Tibial nerve (tissue), 4 donors: ENCODE measurements around the gene PAQR6. TPM values are rescaled to one million over a fixed set of nuclear protein-coding genes. Genes with fewer than 3 reads are reported as not detected.

Source experiments
- DNase-seq, 2 donors: peaks; one replicate each; pipeline ENCODE4 v3.0.0-alpha.2; 2019; ENCODE audit warnings: low spot score in 2 of 2
- H3K27ac ChIP-seq, 4 donors: fragments of 200-600 bp; sonication (generic) in 3 of 4; one replicate each; pipeline ENCODE4 v1.5.1; 2017 to 2019; ENCODE audit warnings: mild to moderate bottlenecking in 1 of 4
- H3K27me3 ChIP-seq, 2 donors: fragments of 200-600 bp; sonication (generic) in 1 of 2; one replicate each; pipeline versions ENCODE4 v1.5.1 to v1.6.0; 2017 to 2019
- H3K36me3 ChIP-seq, 3 donors: fragments of 200-600 bp; sonication (generic); one replicate each; pipeline ENCODE4 v1.5.1; 2018 to 2019
- H3K4me1 ChIP-seq, 4 donors: fragments of 200-600 bp; sonication (generic) in 3 of 4; one replicate each; pipeline ENCODE4 v1.5.1; 2017 to 2019
- H3K4me3 ChIP-seq, 4 donors: fragments of 200-600 bp; sonication (generic) in 3 of 4; one replicate each; pipeline ENCODE4 v1.5.1; 2017 to 2019; ENCODE audit warnings: mild to moderate bottlenecking in 1 of 4, moderate library complexity in 1 of 4
- H3K9me3 ChIP-seq, 4 donors: fragments of 200-600 bp; sonication (generic) in 3 of 4; one replicate each; pipeline ENCODE4 v1.5.1; 2017 to 2019
- EP300 ChIP-seq, 2 donors: sonication (generic); formaldehyde crosslinking; IDR thresholded peaks; one replicate each; pipeline ENCODE4 v1.6.1; 2017; ENCODE audit warnings: antibody characterized with exemption in 2 of 2, mild to moderate bottlenecking in 1 of 2
- POLR2A ChIP-seq, 2 donors: fragments of 450-650 bp; IDR thresholded peaks; one replicate each; pipeline ENCODE4 v1.6.1; 2017; ENCODE audit warnings: antibody characterized with exemption in 2 of 2, mild to moderate bottlenecking in 2 of 2, moderate library complexity in 2 of 2
- WGBS, 2 donors: methylation state at CpG; one replicate each; pipeline ENCODE4 v1.1.5; 2018; 5-methylcytosine and 5-hydroxymethylcytosine counted together
- total RNA-seq, 4 donors: library from RNA; depleted of rRNA; stranded (reverse); fragments of >200 nt; gene quantifications; one replicate each; pipeline ENCODE4 v1.1.0, GENCODE V29; 2016
- TF ChIP-seq, protein P1 (sequence below), 5 experiments: fragments of 200-600 bp in 3 of 5; fragments of 450-650 bp in 2 of 5; sonication (generic) in 3 of 5; IDR thresholded peaks; one replicate each; pipeline ENCODE4 v1.5.1; 2016 to 2019; ENCODE audit warnings: antibody characterized with exemption in 5 of 5, mild to moderate bottlenecking in 3 of 5, moderate library complexity in 2 of 5

The PAQR6 gene
- total RNA-seq, 4 donors from 2014 or later, result 26.4 to 44.6 (median 31.2) TPM

DNA sequence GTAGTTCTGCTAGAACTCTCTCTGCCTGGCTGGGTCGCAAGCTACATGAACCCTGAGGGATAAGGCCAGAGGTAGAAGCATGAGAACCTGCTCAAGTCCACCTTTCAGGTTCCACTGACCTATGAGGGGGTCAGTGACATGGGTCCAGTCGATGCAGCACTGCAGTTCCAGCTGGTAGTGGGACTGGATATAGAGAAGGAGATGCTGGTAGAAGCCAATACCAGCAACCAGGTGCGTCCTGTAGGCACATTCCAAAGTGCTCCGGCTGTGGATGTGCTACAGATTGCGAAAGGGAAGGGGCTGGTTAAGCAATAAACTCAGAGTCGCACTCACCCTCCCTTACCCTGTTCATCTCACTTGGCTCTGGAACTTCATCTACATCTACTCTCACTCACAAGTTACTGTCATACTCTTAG lies 29.1 kb upstream of the PAQR6 start:
- TF ChIP-seq EP300 (IDR thresholded peaks at IDR 0.05) (no peak), POLR2A (IDR thresholded peaks at IDR 0.05) (no peak)
- TF ChIP-seq, protein P1, sequence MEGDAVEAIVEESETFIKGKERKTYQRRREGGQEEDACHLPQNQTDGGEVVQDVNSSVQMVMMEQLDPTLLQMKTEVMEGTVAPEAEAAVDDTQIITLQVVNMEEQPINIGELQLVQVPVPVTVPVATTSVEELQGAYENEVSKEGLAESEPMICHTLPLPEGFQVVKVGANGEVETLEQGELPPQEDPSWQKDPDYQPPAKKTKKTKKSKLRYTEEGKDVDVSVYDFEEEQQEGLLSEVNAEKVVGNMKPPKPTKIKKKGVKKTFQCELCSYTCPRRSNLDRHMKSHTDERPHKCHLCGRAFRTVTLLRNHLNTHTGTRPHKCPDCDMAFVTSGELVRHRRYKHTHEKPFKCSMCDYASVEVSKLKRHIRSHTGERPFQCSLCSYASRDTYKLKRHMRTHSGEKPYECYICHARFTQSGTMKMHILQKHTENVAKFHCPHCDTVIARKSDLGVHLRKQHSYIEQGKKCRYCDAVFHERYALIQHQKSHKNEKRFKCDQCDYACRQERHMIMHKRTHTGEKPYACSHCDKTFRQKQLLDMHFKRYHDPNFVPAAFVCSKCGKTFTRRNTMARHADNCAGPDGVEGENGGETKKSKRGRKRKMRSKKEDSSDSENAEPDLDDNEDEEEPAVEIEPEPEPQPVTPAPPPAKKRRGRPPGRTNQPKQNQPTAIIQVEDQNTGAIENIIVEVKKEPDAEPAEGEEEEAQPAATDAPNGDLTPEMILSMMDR (IDR thresholded peaks at IDR 0.05), result no peak
- Histone ChIP-seq H3K36me3 (peaks cover 6 to 72% (median 23%) of the 10 kb centered on the region in 3 donors), H3K4me3 (no peak overlapping the region), H3K27ac (no peak overlapping the region), H3K27me3 (no peaks in the 10 kb centered on the region), H3K9me3 (no peaks in the 10 kb centered on the region), H3K4me1 (peaks cover 0 to 32% (median 10%) of the 10 kb centered on the region in 4 donors)
- 76 to 85% methylated on average over 6 of the region's 6 CpGs for WGBS, 2 donors
- DNase-seq, result no peak

DNA sequence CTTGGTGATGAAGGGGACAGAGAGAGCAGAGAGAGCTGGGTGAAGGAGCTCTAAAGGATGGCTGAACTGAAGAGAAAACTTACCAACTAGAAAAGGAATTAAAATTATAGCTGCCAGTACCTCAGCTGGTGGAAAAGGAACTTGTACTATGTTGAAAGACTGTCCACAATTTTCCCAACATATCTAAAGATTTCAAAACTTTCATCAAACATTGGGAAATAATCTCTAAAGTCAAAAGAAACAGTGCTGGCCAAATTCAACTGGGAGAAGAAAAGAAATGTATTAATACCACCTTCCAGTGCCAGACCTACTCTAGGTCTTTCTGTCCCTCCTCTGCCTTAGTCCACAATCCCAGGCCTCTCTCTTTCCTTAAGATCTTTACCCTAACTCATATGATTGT lies 28.7 kb upstream of the PAQR6 start:
- Histone ChIP-seq H3K4me1 (peaks cover 0 to 28% (median 7%) of the 10 kb centered on the region in 4 donors), H3K36me3 (peaks cover 6 to 77% (median 27%) of the 10 kb centered on the region in 3 donors), H3K27ac (no peak overlapping the region), H3K4me3 (no peak overlapping the region), H3K9me3 (no peaks in the 10 kb centered on the region), H3K27me3 (no peaks in the 10 kb centered on the region)
- DNase-seq, result no peak
- TF ChIP-seq EP300 (IDR thresholded peaks at IDR 0.05) (no peak), POLR2A (IDR thresholded peaks at IDR 0.05) (no peak)
- TF ChIP-seq, protein P1 (IDR thresholded peaks at IDR 0.05), result no peak

DNA sequence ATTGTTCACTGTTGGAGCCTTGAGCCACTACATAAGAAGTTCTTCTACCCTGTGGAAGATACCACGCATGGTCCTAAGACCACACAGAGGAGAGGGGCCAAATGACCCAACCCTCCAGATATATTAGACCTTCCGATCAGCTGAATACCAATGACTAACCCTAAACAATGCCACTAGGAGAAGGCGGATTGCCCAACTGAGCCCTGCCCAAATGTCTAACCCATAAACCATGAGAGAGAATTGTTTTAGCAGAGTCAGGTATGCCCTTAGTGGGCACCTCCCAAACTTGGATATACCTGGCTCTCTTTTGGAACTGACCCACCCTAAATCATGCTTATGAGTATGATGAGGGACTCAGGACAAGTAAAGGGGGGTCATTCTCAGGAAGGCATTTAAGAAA lies 22.5 kb upstream of the PAQR6 start:
- H3K4me1 ChIP-seq, result no peaks in the 10 kb centered on the region
- 87 to 97% methylated on average over 3 of the region's 3 CpGs for WGBS, 2 donors
- H3K9me3 ChIP-seq, result no peaks in the 10 kb centered on the region
- no peak for DNase-seq
- H3K4me3 ChIP-seq, result no peak overlapping the region
- H3K27ac ChIP-seq, result no peak overlapping the region
- no peak for TF ChIP-seq EP300 (IDR thresholded peaks at IDR 0.05)
- TF ChIP-seq, protein P1 (IDR thresholded peaks at IDR 0.05), result no peak
- no peak for TF ChIP-seq POLR2A (IDR thresholded peaks at IDR 0.05)
- H3K36me3 ChIP-seq, result peaks cover 6 to 100% (median 44%) of the 10 kb centered on the region in 3 donors
- no peaks in the 10 kb centered on the region for H3K27me3 ChIP-seq

DNA sequence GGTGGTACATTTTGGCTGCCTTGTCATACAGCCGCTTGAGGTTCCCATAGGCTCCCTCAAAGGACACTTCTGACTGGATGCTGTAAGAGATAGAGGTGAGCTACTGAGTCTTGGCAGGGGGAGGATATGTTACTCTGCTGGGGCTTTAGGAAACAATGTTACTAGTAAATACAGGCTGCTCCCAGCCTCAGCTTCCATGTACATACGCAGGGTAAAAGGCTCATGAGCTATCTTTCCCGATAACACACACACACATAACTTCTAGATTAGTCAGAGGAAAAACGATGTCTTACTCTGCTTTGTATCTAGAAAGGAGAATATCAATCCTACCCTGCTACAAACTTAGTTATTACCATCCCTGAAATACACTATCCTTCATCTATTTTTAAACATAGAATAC lies 20.5 kb upstream of the PAQR6 start:
- H3K27ac ChIP-seq, result no peak overlapping the region
- no peak overlapping the region for H3K4me3 ChIP-seq
- 86 to 92% methylated on average over 4 of the region's 4 CpGs for WGBS, 2 donors
- H3K36me3 ChIP-seq, result peaks cover 6 to 100% (median 43%) of the 10 kb centered on the region in 3 donors
- DNase-seq, result no peak
- no peaks in the 10 kb centered on the region for H3K9me3 ChIP-seq
- no peak for TF ChIP-seq EP300 (IDR thresholded peaks at IDR 0.05)
- TF ChIP-seq POLR2A (IDR thresholded peaks at IDR 0.05), result no peak
- TF ChIP-seq, protein P1 (IDR thresholded peaks at IDR 0.05), result no peak
- no peaks in the 10 kb centered on the region for H3K4me1 ChIP-seq
- H3K27me3 ChIP-seq, result no peaks in the 10 kb centered on the region

DNA sequence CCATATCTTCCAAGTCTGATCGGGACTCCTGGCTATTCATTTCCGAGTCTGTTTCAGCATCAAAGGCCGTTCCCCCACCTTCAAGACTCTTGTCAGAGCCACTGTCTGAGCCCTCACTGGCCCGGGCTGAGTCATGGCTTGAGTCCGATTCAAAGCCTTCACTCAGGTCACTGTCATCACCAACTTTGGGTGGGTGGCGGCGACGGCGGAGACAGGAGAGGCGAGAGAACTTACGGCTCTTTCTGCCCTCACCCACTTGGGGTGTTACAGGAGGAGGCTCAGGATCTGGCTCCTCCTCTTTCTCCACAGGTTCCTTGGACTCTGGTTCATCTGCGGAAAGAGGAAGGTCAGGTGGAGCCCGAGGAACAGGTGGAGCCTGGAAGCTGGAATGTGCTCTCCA lies 18.2 kb upstream of the PAQR6 start:
- no peak for DNase-seq
- no peaks in the 10 kb centered on the region for H3K27me3 ChIP-seq
- no peak overlapping the region for H3K27ac ChIP-seq
- peaks cover 4 to 100% (median 34%) of the 10 kb centered on the region in 3 donors for H3K36me3 ChIP-seq
- no peaks in the 10 kb centered on the region for H3K9me3 ChIP-seq
- peaks cover 0 to 8% (median 0%) of the 10 kb centered on the region in 4 donors for H3K4me1 ChIP-seq
- TF ChIP-seq, protein P1 (IDR thresholded peaks at IDR 0.05), result no peak
- no peak for TF ChIP-seq EP300 (IDR thresholded peaks at IDR 0.05)
- no peak for TF ChIP-seq POLR2A (IDR thresholded peaks at IDR 0.05)
- 89% methylated on average over 13 of the region's 13 CpGs for WGBS, 2 donors
- H3K4me3 ChIP-seq, result no peak overlapping the region
